NCI-H510A (cell line): ENCODE results near the gene STARD7.

Experiments
- DNase-seq: peaks from one replicate; lab custom pipeline; 2025; lab: John Stamatoyannopoulos, UW

The STARD7 gene

DNA sequence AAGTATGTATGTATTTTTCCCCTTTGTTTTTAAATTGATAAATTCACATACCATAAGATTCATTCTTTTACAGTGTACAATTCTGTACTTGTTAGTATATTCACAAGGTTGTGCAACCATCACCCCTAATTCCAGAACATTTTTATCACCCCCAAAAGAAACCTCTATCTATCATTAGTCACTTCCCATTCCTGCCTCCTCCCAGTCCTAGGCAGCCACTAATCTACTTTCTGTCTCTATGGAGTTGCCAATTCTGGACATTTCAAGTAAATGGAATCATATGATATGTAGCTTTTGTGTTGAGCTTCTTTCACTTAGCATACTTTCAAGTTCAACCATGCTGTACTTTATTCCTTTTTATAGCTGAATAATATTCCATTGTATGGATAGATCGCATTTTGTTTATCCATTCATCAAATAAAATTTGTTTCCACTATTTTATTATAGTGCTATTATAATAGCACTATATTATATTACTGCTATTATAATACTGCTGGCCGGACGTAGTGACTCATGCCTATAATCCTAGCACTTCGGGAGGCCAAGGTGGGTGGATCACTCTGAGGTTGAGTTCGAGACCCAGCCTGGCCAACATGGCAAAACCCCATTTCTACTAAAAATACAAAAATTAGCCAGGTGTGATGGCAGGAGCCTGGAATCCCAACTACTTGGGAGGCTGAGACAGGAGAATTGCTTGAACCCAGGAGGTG lies 10.9 kb downstream of the STARD7 start:
- no peak for DNase-seq

DNA sequence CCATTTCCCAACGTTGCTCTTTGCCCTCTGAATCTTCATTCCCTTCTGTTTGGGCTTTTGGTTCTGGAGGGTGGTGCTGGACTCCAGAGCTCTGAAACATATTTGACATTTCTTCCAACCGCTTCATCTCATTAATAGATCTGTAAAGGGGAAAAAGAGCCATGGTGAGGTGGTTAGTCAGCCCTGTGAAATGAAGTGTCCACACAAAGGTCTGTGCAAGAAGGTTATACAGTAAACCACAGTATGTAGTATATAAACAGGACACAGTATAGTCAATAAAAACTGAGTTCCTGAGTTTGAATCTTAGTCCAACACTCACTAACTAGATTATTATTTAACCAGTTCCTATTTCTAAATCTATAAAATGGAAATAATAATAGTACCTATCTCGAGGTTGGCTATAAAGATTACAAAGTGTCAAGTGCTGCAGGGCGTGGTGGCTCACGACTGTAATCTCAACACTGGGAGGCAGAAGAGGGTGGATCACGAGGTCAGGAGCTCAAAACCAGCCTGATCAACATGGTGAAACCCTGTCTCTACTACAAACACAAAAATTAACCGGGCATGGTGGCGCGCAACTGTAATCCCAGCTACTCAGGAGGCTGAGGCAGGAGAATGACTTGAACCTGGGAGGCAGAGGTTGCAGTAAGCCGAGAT lies 13.1 kb downstream of the STARD7 start:
- DNase-seq, result no peak

DNA sequence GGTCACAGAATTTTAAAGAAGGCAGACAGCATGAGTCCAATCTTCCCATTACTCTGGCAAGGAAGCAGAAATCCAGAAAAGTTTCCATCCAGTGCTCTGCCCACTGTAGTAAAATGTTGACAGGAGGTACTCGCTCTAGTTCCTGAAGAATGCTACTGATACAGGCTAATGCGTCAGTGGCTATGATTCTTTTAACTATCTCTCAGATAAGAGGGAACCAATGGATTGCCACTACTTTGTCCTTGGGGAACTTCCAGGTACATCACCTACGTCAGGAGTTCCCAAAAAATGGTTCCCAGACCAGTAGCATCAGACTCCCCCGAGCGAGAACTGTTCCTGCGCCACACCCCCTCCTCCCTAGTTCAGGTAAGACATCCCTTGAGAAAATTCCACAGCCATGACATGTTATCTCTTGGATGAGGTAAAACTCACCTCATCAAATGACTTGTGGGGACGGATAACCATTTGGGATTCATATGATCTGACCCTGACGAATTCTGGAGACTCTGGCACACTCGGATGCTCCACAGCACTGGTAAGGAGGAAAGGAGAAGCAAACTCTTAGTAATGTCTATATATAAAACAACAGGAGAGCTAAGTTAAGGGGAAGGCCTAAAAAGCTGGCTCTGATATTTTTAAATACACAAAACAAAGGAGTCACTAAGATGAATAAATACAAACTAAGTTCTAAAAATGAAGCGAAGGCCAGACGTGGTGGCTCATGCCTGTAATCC lies 16.5 kb downstream of the STARD7 start:
- DNase-seq, result no peak

DNA sequence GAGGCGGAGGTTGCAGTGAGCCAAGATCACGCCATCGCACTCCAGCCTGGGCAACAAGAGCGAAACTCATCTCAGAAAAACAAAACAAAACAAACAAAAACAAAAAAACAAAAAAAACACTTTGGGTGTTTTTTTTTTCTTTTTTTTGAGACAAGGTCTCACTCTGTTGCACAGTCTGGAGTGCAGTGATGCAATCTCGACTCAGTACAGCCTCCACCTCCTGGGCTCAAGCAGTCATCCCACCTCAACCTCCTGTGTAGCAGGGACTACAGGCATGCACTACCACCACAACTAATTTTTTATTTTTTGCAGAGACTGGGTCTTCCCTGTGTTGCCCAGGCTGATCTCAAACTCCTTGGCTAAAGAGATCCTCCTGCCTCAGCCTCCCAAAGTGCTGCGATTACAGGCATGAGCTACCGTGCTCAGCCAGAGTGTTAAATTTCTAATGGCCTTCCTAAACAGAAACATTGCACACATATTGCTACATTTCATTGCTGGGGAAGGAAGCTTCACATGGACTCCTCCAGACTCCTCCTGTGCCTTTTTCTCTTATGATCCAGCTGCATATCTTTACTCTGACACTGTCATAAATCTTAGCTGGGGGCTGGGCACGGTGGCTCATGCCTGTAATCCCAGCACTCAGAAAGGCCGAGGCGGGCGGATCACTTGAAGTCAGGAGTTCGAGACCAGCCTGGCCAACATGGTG lies 19.7 kb downstream of the STARD7 start:
- no peak for DNase-seq

DNA sequence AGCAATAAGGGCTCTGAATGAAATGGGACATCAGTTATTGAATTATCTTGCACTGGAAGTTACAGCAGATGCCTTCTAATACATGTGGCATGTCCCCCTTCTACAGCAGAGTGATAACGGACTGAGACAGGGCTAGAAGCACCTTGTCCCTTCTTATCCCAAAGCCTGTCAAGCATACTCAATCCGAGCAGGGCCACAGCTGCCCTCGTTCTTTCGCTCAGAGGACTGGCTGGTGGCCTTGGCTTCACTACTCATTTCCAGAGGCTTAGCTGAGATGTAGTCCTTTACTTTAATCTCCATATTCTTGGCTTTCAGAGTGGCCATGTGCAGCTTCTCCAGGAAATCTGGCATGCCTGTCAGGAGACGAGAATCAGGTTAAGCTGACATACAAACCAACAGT lies 22.1 kb downstream of the STARD7 start:
- no peak for DNase-seq

DNA sequence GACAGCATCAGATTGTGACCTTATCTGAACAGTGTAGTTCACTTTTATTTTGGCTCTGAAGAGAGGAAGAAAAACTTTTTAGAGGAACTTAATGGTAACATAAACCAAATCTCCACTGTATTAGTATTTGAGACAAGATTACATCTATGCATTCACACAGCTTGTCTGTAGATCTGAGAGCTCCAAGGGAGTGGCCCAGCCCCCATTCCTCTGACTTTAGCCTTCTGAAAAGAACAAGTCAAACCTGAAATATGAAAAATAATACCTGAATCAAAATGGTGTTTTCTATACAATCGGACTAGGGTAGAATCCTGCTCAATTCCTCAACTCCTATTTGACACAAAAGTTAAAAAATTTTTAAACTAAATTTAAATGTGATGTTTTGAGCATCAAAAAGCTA lies 23.1 kb downstream of the STARD7 start:
- no peak for DNase-seq

DNA sequence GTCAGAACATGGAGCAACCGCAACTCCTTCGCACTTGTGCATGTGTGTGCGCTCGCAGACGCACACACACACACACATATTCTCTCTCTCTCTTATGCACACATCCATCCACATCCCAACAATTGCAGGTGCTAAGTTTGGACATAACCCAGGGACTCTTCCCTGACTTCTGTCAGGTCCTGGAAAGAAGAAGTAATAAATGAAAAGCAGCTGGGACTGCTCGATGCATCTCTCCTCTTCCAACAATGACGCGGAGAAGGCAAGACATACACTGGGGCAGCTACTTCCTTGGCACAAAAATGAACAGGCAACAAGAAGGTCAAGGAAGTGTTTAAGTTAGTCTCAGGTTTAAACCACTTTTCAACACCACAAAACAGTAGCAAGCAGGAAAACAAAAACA lies 23.6 kb downstream of the STARD7 start:
- DNase-seq, result no peak

DNA sequence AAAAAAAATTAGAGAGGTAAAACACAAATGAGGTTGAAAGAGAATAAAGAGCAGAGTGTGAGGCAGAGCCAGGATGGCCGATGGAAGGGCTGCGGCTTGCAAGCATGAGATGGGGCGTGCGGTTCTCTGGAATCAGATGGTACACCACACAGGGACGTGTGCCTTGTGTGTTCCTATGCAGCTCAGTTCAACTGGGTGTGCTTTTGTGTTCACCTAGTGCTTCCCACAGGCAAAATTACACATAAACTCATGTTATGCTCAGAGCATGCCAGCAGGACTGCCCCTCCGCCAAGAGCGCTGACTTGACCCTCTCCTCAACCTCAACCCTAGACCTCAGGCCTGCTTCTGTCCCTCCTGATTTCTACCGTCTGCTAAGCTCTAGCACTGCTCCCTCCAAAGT lies 24.4 kb downstream of the STARD7 start:
- no peak for DNase-seq

DNA sequence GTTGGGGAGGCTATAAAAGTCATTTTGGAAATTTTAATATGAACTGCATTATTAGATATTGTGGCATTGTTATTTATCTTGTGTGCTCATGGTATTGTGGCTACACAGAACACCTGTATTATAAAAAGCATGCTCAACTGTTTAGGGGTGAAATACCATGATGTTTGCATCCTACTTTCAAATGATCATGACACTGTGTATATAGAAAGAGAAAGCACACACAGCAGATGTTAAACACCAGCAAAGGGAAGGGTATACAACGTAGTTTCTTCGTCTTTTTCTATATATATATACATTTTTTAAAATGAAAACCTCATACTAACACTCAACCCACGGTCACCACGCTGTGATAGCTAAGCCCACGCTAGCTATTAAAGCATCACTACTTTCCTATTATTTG lies 27.1 kb downstream of the STARD7 start:
- no peak for DNase-seq

DNA sequence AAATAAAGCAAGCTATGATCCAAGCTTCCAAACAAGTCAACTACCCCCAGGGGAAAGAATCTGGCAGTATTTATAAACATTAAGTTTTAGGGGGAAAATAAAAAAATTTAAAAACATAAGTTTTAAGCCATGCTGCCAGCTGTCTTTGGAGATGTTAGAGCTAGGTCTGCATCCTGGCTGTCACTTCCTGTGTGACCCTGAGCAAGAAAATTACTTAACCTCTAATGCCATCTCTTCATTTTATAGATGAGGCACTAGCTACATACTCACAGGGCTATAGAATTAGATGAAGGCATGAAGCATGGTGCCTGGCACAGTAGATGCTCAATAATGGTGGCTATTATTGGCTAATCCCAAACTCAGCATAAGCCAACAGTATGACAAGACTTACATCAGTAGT lies 28.1 kb downstream of the STARD7 start:
- no peak for DNase-seq

DNA sequence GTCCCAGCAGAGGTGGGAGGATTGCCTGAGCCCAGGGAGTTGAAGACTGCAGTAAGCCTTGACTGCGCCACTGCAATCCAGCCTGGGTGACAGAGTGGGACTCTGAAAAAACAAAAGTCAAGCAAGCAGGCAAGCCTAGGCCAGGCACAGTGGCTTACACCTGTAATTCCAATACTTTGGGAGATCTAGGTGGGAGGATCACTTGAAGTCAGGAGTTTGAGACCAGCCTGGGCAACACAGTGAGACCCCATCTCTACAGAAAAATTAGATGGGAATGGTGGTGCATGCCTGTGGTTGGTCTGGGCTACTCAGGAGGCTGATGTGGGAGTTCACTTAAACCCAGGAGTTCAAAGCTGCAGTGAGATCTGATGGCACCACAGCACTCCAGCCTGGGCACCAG lies 28.6 kb downstream of the STARD7 start:
- DNase-seq, result no peak

DNA sequence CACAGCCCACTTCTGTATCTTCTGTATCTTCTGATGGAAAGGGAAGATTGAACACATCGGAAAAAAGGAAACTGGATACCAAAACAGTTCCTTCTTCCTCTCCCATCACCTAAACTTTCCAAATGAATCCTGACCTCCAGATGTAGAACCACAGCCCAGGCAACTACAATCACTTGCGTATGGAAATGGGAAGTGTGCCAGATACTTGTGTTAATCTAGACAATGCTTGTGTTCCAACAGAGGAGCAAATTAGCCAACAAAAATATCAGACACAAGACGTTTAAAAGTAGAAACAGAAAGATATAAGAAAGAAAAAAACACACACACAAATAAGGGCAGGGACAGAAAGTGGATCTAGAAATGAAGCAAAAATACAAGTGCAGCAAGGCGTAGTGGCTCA lies 32.0 kb downstream of the STARD7 start:
- DNase-seq, result no peak

DNA sequence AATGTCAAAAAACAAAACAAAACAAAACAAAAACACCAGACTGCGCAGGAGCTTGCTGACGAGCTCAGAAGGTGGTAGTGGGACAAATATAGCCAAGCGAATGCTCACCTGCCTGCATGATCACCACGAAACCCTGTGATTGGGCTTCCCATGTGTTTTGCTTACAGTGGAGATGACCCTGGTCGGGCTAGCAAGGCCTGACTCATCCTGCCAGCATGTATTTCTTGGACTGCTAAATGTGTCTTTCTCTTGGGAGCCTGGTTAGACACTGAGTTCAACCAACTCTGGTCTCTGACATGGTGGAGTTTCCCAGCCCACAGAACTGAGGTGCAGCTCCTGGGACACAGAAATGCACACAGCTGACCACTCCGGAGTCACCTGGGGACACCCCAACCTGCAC lies 32.7 kb downstream of the STARD7 start:
- no peak for DNase-seq

- DNase-seq, result peak; percentile 42
Measured at GRCh38 chr2:96174251-96175144, 34.1 kb downstream of the STARD7 start.

DNA sequence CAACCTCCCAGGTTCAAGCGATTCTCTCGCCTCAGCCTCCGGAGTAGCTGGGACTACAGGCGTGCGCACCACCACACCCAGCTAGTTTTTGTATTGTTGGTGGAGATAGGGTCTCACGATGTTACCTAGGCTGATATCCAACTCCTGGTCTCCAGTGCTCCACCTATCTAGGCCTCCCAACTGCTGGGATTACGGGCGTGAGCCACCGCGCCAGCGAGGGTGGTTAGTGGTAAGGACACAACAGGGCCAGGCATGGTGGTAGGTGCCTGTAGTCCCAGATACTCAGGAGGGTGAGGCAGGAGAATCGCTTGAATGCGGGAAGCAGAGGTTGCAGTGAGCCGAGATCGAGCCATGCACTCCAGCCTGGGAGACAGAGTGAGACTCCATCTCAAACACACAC lies 36.8 kb downstream of the STARD7 start:
- no peak for DNase-seq

DNA sequence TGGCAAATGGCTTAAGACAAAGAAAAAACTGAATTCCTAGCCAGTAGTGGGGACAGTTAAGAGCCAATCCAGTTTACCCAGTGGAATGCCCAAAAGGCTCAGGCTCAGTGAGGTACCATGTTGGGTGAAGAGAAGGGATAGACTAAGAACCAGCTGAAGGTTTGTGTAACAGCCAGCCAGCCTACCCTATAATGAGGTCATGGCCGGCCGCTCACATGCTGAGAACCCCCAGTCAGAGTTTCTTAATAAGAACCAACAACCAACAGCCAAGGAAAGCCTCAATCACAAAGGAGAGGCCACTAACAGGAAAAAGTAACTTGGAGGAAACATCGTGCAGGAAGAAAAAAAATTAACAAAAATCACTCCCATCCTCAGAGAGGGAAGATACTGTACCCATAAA lies 38.0 kb downstream of the STARD7 start:
- no peak for DNase-seq

DNA sequence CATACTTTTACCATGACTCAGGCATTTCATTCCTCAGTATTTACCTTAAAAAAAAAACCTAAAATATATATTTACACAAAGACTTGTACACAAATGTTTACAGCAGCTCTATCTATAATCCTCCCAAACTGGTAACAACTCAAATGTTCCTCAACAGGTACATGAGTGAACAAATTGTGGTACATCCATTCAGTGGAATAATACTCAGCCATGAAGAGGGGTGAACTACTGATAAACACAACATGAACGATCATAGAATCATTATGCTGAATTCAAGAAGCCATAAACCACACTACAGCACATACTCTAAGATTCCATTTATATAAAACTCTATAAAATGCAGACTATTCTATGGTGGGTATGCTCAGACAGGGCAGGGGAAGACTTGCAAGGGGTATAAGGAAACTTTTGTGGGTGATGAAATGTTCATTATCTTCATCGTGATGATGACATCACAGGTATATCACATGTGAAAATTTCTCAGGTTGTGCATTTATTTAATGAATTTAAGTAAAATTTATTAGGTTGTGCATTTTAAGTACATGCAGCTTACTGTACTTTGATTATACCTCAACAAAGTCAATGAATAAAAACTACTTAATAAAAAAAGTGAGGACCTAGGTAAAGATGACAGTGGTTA lies 38.6 kb downstream of the STARD7 start:
- DNase-seq, result no peak

GRCh38 chr2:96167407-96168013 lies 41.1 kb downstream of the STARD7 start:
- DNase-seq, result no peak

DNA sequence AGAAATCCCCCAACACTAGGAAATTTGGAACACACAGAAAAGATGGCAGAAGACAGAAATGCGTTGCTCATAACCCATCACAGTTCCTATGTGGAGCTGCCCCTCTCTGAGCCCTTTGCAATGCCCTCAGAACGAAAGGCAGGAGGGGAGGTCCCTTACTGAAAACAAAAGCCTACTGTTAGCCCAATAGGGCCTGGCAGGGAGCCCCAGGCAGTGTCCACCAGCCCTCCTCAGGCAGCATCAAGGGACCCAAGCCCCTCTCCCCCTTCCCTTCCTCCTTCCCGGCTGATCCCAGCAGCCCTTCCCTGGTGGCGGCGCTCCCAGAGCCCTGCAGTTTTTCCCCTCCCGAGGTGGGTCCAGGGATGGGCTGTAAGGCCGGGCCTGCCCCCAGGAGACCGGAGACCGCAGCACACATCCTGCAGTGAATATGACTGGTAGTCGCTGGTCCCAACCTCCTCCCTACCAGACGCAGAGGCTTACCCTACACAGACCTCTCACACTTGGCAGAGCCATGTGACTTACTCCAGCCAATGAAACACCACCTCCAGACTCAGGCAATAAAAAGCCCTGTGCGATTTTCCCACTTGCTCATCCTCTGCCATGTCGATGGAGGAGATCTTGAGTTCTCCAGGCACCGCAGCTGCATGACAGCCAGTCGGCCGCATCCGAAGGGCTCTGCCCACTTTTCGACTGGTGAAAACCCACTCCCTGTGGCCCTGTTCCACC lies 44.0 kb downstream of the STARD7 start:
- DNase-seq, result no peak
